Osteoblast (primary cell): ENCODE results near the gene COG7. TPM values are rescaled to one million over a fixed set of nuclear protein-coding genes. Genes with fewer than 3 reads are reported as not detected.

Experiments
- DNase-seq: peaks from one replicate; pipeline ENCODE4 v3.0.0; 2011; ENCODE audit warnings: low spot score, mixed read lengths; ENCODE audit not compliant: insufficient read length; ENCODE audit errors: missing footprints
- H2AFZ ChIP-seq: 2 replicates; pipeline ENCODE4 v1.6.0; 2011; ENCODE audit warnings: mild to moderate bottlenecking, low read length
- H3K27ac ChIP-seq: 2 replicates; pipeline ENCODE4 v1.5.1; 2011; ENCODE audit warnings: mild to moderate bottlenecking, low read depth, low read length, moderate library complexity
- H3K27me3 ChIP-seq: 2 replicates; pipeline ENCODE4 v1.6.0; 2012; ENCODE audit warnings: mild to moderate bottlenecking, control low read depth, inconsistent platforms, low read length, moderate library complexity; ENCODE audit not compliant: insufficient read depth
- H3K36me3 ChIP-seq: 2 replicates; pipeline ENCODE4 v1.5.1; 2011; ENCODE audit warnings: mild to moderate bottlenecking, low read length, control low read depth, moderate library complexity; ENCODE audit not compliant: insufficient read depth
- H3K4me1 ChIP-seq: 2 replicates; pipeline ENCODE4 v1.5.1; 2011; ENCODE audit warnings: mild to moderate bottlenecking, low read length, control low read depth, moderate library complexity; ENCODE audit not compliant: insufficient read depth
- H3K4me2 ChIP-seq: 2 replicates; pipeline ENCODE4 v1.6.0; 2011; ENCODE audit warnings: mild to moderate bottlenecking, low read length; ENCODE audit not compliant: insufficient read depth
- H3K4me3 ChIP-seq: fragments of 200-600 bp; sonication (generic); 3 replicates; pipeline ENCODE4 v1.5.1; 2012; ENCODE audit warnings: mild to moderate bottlenecking, low read length, inconsistent platforms; ENCODE audit not compliant: insufficient read depth
- H3K79me2 ChIP-seq: 2 replicates; pipeline ENCODE4 v1.6.0; 2012; ENCODE audit warnings: mild to moderate bottlenecking, low read length, control low read depth, inconsistent platforms; ENCODE audit not compliant: insufficient read depth
- H3K9me3 ChIP-seq: 2 replicates; pipeline ENCODE4 v1.5.1; 2011; ENCODE audit warnings: low read depth, low read length, control low read depth
- H4K20me1 ChIP-seq: 2 replicates; pipeline ENCODE4 v1.6.0; 2012; ENCODE audit warnings: mild to moderate bottlenecking, low read length, control low read depth; ENCODE audit not compliant: insufficient read depth
- total RNA-seq: library from RNA; depleted of rRNA; stranded (reverse); fragments of >200 nt; gene quantifications from 2 replicates; pipeline ENCODE4 v1.2.3, GENCODE V29; 2012
- TF ChIP-seq, protein P1 (sequence below): IDR thresholded peaks from 2 replicates; pipeline ENCODE4 v1.5.1; 2011; ENCODE audit warnings: mild to moderate bottlenecking, low read depth, low read length, moderate library complexity; ENCODE audit errors: extremely low read depth

COG7 gene
- total RNA-seq, 1 donor, result 17.0 TPM

DNA sequence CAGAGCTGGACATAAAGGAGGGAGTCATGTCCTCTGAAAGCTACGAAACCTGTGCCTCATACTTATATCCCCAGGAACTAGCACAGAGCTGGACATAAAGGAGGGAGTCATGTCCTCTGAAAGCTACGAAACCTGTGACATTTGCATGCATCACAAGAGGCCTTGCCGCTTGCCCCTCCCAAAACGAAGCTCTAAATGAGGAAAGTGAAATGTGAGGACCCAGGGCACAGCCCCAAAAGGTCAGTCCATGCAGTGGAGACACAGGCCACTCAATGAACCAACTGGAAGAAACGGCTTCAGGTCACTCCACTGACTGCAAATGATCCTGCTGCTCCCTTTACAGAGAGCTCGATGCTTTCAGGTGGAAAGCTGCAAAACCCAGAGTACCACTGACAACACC lies 38.3 kb downstream of the COG7 start:
- Histone ChIP-seq H4K20me1 (no peaks in the 10 kb centered on the region), H3K9me3 (no peaks in the 10 kb centered on the region), H3K27me3 (no peaks in the 10 kb centered on the region), H3K36me3 (peaks cover 51% of the 10 kb centered on the region), H3K79me2 (no peaks in the 10 kb centered on the region), H3K4me3 (no peak overlapping the region), H3K27ac (no peak overlapping the region), H2AFZ (no peak overlapping the region), H3K4me1 (no peaks in the 10 kb centered on the region), H3K4me2 (no peak overlapping the region)
- TF ChIP-seq, protein P1, sequence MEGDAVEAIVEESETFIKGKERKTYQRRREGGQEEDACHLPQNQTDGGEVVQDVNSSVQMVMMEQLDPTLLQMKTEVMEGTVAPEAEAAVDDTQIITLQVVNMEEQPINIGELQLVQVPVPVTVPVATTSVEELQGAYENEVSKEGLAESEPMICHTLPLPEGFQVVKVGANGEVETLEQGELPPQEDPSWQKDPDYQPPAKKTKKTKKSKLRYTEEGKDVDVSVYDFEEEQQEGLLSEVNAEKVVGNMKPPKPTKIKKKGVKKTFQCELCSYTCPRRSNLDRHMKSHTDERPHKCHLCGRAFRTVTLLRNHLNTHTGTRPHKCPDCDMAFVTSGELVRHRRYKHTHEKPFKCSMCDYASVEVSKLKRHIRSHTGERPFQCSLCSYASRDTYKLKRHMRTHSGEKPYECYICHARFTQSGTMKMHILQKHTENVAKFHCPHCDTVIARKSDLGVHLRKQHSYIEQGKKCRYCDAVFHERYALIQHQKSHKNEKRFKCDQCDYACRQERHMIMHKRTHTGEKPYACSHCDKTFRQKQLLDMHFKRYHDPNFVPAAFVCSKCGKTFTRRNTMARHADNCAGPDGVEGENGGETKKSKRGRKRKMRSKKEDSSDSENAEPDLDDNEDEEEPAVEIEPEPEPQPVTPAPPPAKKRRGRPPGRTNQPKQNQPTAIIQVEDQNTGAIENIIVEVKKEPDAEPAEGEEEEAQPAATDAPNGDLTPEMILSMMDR, result no peak
- DNase-seq, result no peak

DNA sequence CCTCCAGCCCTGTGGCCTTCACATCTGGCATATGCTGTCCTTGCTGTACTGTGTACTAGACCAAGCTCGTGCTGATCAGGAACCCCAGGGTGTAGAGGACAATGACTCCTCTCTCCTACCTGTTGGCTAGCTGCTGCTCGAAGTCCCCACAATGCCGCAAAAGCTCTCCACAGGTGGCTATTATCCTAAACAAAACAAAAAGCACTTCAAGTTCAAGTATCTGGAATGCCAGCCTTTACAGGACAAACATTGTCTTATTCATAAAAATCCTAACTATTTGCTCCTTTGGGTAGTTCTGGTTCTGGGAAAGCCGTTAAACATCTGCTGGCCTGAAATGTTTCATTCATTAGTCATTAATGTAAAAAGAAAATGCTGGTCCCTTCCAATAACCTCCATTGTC lies 42.8 kb downstream of the COG7 start:
- Histone ChIP-seq H3K4me2 (no peak overlapping the region), H3K4me3 (no peak overlapping the region), H3K4me1 (no peaks in the 10 kb centered on the region), H3K79me2 (no peaks in the 10 kb centered on the region), H3K36me3 (peaks cover 57% of the 10 kb centered on the region), H3K27me3 (no peaks in the 10 kb centered on the region), H4K20me1 (peaks cover 3% of the 10 kb centered on the region), H3K9me3 (no peaks in the 10 kb centered on the region), H2AFZ (no peak overlapping the region), H3K27ac (no peak overlapping the region)
- TF ChIP-seq, protein P1, result no peak
- DNase-seq, result peak; percentile 83

DNA sequence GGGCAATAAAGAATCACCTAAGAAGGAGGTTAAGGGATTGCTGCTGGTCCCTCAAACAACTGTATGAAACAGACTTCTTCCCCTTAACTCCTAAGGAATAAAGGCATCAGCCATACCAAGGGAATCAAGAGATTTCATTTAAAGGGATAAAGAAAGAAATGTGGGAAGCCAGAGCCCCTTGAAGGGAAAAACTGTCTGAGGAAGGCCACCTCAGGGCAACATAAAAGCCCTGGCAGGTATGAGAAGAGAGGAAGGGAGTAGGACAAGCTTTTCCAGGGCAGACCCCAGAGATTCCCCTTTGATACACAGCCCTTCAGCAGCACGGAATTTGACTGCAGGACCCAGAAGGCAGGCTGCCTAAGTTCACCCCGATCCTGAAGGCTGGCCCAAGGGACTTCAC lies 43.5 kb downstream of the COG7 start:
- TF ChIP-seq, protein P1, result no peak
- no peak for DNase-seq
- H3K4me2 ChIP-seq, result no peak overlapping the region
- H3K27me3 ChIP-seq, result no peaks in the 10 kb centered on the region
- H2AFZ ChIP-seq, result no peak overlapping the region
- H3K4me3 ChIP-seq, result no peak overlapping the region
- peaks cover 3% of the 10 kb centered on the region for H4K20me1 ChIP-seq
- no peaks in the 10 kb centered on the region for H3K79me2 ChIP-seq
- H3K36me3 ChIP-seq, result peaks cover 60% of the 10 kb centered on the region
- no peak overlapping the region for H3K27ac ChIP-seq
- no peaks in the 10 kb centered on the region for H3K9me3 ChIP-seq
- H3K4me1 ChIP-seq, result no peaks in the 10 kb centered on the region

DNA sequence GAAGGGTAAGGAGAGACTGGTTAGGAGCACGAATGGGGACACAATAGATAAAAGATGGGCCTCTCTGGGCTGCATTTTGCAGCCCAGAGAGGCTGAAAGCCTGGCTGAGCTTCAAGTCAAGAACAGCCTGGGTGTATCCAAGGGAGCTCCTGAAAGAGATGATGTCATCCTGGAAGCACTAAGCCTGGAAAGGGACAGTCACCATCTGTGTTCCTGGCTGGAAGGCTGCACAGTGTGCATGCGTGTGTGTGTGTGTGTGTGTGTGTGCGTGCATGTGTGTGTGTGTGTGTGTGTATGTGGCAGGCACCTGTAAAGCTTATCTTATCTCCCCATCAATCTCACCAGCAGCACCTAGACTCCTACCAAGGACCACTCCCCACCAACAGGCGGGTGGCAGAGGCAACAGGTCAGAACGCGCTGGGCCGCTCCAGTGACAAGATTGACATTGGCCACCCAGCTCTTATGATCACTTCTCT lies 44.1 kb downstream of the COG7 start:
- H3K27me3 ChIP-seq, result no peaks in the 10 kb centered on the region
- no peak overlapping the region for H3K4me3 ChIP-seq
- peaks cover 3% of the 10 kb centered on the region for H4K20me1 ChIP-seq
- no peak overlapping the region for H3K27ac ChIP-seq
- H2AFZ ChIP-seq, result no peak overlapping the region
- H3K9me3 ChIP-seq, result no peaks in the 10 kb centered on the region
- H3K79me2 ChIP-seq, result no peaks in the 10 kb centered on the region
- TF ChIP-seq, protein P1, result no peak
- no peaks in the 10 kb centered on the region for H3K4me1 ChIP-seq
- peak; percentile 91 for DNase-seq
- no peak overlapping the region for H3K4me2 ChIP-seq
- H3K36me3 ChIP-seq, result peaks cover 58% of the 10 kb centered on the region
